IPS DF 6.9 (cell line): ENCODE measurements around the gene ZRANB1.

Experiments
- DNase-seq: peaks from one replicate; pipeline ENCODE4 v3.0.0-alpha.2; 2013; ENCODE audit warnings: low read depth, low spot score
- H3K27ac ChIP-seq: one replicate; pipeline ENCODE4 v1.5.1; 2013; ENCODE audit warnings: low read length, control low read depth
- H3K27me3 ChIP-seq: 2 replicates; pipeline ENCODE4 v1.6.1; 2013; ENCODE audit warnings: mild to moderate bottlenecking, low read length; ENCODE audit not compliant: control insufficient read depth, insufficient read depth
- H3K36me3 ChIP-seq: 2 replicates; pipeline ENCODE4 v1.6.1; 2013; ENCODE audit warnings: low read length; ENCODE audit not compliant: control insufficient read depth, insufficient read depth
- H3K4me1 ChIP-seq: 2 replicates; pipeline ENCODE4 v1.6.1; 2013; ENCODE audit warnings: low read length; ENCODE audit not compliant: control insufficient read depth, insufficient read depth
- H3K4me3 ChIP-seq: 2 replicates; pipeline ENCODE4 v1.5.1; 2013; ENCODE audit warnings: mild to moderate bottlenecking, low read length
- H3K9me3 ChIP-seq: 2 replicates; pipeline ENCODE4 v1.6.1; 2013; ENCODE audit warnings: low read length, inconsistent platforms; ENCODE audit not compliant: control insufficient read depth, insufficient read depth
- WGBS: extraction: QIAGEN DNeasy Blood & Tissue Kit; methylation state at CpG from one replicate; pipeline ENCODE4 v1.1.7; 2013; ENCODE audit warnings: mixed read lengths, missing lambda C conversion rate; ENCODE audit not compliant: insufficient read length, insufficient coverage; 5-methylcytosine and 5-hydroxymethylcytosine counted together

Gene ZRANB1

DNA sequence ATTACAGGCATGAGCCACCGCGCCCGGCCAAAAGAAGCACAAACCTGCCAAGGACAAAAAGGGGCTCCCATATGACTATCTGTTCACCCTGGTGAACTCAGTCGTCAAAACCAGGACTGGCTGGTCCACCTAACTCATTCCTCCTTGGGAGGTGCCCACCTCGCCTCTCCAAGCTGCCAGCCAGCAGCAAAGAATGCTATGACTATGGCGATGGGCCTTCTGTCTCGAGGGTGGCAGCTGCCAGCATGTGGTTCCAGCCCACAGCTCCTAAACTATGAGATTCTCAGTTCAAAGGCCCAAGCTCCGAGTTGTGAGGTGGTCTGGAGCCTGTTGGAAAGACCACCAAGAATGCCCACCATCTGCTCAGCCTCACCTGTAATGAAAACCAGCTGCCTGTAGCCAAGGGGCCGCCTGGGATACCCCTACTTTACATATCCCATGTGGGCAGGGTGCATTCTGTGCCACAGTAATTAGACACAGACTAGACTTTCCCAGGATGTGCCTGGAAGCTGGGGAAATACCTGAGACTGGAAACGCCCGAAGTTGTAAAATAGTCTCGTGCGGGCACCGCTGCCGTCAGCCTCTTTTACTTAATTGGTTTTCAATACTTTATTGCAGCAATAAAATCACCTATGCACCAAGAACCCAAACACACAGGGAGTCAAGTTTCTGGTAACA lies 71.1 kb downstream of the ZRANB1 start:
- WGBS = no CpG with 5 or more reads among the region's 15 CpGs
- Histone ChIP-seq H3K27me3 (no peaks in the 10 kb centered on the region), H3K4me3 (no peak overlapping the region), H3K9me3 (no peaks in the 10 kb centered on the region), H3K27ac (no peak overlapping the region), H3K4me1 (peaks cover 3% of the 10 kb centered on the region; the same call in 1 of the 2 replicates), H3K36me3 (0 out of 2 replicates have a peak, but pooled peaks cover 6% of the 10 kb centered on the region)
- no peak for DNase-seq

DNA sequence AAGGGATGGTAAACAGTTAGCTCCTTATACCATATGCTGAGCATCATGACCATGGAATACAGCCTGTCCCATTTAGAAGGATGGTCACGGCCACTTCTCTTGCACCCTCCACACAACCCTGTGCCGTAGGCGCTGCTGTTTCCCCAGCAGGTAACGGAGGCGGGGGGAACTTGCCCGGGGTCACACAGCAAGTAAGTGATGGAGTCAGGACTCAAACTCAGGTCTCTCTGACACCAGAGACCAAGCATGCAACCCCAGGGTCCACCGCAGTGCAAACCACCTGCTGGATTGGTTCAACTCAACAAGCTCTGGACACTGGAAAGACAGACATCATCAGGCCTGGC lies 71.6 kb downstream of the ZRANB1 start:
- no peak for DNase-seq
- no peak overlapping the region for H3K27ac ChIP-seq
- no peaks in the 10 kb centered on the region for H3K27me3 ChIP-seq
- H3K36me3 ChIP-seq = 0 out of 2 replicates have a peak, but pooled peaks cover 6% of the 10 kb centered on the region
- H3K4me1 ChIP-seq = peaks cover 3% of the 10 kb centered on the region; the same call in 1 of the 2 replicates
- no peaks in the 10 kb centered on the region for H3K9me3 ChIP-seq
- no peak overlapping the region for H3K4me3 ChIP-seq
- no CpG with 5 or more reads among the region's 7 CpGs for WGBS

DNA sequence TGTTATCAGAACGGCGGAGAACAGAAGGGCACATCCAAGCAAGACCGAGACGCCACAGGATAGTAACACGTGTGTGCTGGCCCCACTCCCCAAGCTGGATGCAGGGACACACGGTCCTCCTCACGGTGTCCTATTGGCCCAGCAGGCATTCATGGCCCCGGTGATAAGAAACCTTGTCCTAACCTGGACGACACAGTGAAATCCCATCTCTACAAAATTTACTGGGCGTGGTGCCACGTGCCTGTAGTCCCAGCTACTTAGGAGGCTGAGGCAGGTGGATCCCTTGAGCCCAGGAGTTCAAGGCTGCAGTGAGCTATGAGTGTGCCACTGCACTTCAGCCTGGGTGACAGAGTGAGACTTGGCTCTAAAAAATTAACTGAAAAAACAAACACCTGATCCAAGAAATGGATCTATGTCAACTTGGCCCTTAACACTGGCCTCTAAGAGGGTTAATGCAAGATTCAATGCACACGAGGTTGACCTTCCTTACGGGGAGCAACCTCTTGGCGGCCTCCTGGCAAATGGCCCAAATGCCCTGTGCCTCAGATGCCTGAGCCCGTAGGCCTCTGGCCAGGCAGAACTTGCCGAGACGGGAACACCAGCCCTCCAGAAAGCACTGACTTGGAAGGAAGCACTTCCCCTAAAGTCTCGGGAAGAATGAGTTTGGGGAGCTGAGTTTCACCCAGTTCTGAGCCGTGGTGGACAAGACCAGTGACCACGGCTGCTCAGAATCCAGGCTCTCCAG lies 72.3 kb downstream of the ZRANB1 start:
- H3K27me3 ChIP-seq = no peaks in the 10 kb centered on the region
- H3K4me3 ChIP-seq = no peak overlapping the region
- H3K9me3 ChIP-seq = no peaks in the 10 kb centered on the region
- no peak for DNase-seq
- H3K36me3 ChIP-seq = 0 out of 2 replicates have a peak, but pooled peaks cover 6% of the 10 kb centered on the region
- no peak overlapping the region for H3K27ac ChIP-seq
- peaks cover 3% of the 10 kb centered on the region; the same call in 1 of the 2 replicates for H3K4me1 ChIP-seq
- no CpG with 5 or more reads among the region's 20 CpGs for WGBS

DNA sequence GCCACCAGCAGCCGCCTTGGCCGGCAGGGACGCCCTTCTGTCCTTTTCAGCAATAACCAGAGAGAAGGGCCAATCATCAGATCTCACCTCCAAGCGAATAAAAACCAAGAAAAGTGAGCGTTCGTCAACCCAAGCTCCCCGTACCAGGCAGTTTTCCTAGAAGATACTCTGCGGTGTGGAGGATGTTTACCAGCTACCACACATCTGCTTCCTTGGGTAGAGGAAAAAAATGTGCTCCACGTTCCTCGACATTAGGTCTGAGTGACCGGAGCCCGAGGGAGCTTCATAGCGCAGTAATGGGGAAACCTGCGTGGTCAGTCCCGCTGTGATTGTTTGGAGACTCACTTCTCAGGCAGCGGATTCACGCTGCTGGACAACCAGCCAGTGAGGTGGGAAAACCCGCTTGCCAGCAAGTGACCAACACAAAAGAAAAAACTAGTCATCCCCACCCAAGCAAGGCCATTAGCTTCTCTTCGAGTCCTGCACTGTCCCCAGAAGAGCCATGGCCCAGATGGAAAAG lies 73.0 kb downstream of the ZRANB1 start:
- Histone ChIP-seq H3K36me3 (0 out of 2 replicates have a peak, but pooled peaks cover 6% of the 10 kb centered on the region), H3K27me3 (no peaks in the 10 kb centered on the region), H3K27ac (no peak overlapping the region), H3K9me3 (no peaks in the 10 kb centered on the region), H3K4me3 (no peak overlapping the region), H3K4me1 (peaks cover 3% of the 10 kb centered on the region; the same call in 1 of the 2 replicates)
- WGBS = no CpG with 5 or more reads among the region's 19 CpGs
- no peak for DNase-seq

DNA sequence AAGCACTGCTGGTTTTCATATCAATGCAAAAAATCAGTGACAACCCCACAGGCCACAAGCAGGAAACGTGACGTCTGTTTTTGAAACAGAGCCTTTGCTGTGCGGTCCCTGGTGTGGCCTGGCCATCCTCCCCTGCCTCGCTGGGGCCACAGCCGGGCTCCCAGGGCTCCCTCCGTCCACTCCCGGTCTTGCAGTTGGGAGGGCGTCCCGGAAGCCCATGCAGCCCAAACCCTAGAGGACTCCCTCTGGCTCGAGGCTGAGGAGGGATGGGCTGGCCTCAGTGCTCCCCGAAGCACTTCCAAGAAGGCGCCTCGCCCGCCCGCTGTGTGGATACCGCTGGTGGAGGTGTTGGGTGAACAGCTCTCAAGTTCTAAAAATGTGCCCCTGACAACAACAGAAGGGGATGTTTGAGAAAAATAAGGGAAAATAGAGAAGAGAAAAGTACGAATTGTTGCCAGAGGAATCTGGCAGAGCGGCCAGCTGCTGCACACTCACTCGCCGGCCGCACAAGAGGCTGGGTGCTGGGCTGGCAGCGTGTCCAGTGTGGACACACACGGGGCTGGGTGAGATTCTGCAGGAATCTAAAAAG lies 73.5 kb downstream of the ZRANB1 start:
- H3K4me3 ChIP-seq = no peak overlapping the region
- no peak overlapping the region for H3K27ac ChIP-seq
- H3K27me3 ChIP-seq = no peaks in the 10 kb centered on the region
- 0 out of 2 replicates have a peak, but pooled peaks cover 6% of the 10 kb centered on the region for H3K36me3 ChIP-seq
- H3K4me1 ChIP-seq = peaks cover 1% of the 10 kb centered on the region; the same call in 1 of the 2 replicates
- no peaks in the 10 kb centered on the region for H3K9me3 ChIP-seq
- no CpG with 5 or more reads among the region's 23 CpGs for WGBS
- DNase-seq = no peak

DNA sequence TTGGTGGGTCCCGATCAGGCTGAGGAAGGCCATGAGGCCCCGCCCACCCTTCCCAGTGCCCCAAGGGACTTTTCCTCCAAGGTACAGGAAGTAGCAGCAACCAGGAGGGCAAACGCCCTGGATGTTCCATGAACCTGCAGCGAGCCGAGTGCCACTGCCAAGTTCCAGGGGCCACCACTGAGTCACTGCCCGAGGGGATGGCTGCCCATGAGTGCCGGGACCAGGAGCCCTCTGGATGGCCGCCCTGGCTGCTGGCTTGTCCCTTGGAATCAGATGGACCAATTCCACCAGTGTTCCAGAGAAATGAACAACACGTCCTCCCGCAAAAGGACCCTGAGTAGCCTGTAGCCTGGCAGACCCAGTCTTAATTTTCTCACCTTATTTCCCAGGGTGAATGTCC lies 74.2 kb downstream of the ZRANB1 start:
- DNase-seq = no peak
- Histone ChIP-seq H3K4me3 (no peak overlapping the region), H3K36me3 (peaks cover 8% of the 10 kb centered on the region; the same call in 1 of the 2 replicates), H3K9me3 (no peaks in the 10 kb centered on the region), H3K27ac (no peak overlapping the region), H3K27me3 (no peaks in the 10 kb centered on the region), H3K4me1 (no peaks in the 10 kb centered on the region; the same call in 1 of the 2 replicates)
- no CpG with 5 or more reads among the region's 10 CpGs for WGBS

DNA sequence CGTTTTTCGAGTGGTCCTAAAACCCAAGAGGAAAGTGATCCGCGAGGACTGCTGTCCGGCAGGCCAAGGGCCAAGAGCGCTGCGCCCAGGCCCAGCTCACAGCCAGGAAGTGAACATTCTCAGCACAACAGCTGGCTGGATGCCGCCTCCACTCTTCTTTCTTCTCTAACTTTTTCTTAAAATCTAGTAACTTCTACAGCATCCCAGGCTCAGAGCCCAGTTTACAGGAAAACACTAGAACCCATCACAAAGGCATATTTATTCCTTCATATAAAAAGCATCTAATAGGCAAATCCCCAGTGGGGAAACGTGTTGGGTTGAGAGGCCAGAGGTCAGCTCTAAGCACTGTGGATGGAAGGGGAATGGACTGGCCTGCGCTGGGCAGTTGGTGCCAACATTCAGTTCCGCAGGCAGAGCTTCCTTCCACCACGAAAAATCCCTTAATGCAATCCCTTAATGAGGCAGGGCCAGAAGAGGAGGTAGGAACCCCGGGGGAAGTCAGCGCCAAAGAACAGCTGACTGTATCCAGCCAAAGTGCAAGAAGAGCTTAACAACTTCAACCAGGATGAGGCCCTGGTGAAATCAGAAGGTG lies 74.8 kb downstream of the ZRANB1 start:
- Histone ChIP-seq H3K27me3 (no peaks in the 10 kb centered on the region), H3K4me1 (no peaks in the 10 kb centered on the region; the same call in 1 of the 2 replicates), H3K9me3 (no peaks in the 10 kb centered on the region), H3K4me3 (no peak overlapping the region), H3K27ac (no peak overlapping the region), H3K36me3 (peaks cover 8% of the 10 kb centered on the region; the same call in 1 of the 2 replicates)
- no CpG with 5 or more reads among the region's 14 CpGs for WGBS
- DNase-seq = no peak

DNA sequence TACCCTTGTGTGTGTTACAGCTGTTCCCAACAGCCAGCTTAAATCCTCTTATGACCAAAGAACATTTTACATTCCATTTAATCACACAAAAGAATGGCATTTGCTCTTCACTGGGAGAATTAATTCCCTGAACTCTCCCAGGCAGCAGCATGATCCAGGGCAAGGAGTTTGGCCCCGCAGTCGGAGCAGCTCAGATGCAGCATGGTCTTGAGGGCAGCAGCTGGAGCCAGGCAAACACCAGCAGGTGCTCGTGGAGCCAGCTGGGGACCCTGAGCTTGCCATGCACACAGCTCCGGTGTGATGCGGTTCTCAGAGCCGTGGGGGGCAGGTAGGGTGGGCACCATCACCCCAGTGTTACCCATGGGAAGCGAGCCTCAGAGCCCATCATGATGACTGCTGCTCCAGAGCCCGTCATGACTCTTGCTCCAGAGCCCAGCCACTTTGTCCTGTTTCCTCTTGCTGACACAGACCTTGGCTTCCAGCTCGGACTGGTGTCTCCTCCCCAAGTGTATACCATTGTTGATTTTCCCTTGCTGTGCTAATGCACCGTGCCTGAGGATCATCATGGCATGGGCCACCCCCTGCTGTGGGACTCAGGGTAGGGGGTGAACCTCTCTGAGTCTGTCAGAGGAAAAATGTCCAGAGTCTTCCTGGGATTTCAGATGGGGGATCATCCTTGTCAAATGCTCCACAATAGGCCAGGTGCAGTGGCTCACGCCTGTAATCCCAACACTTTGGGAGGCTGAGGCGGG lies 75.8 kb downstream of the ZRANB1 start:
- H3K4me3 ChIP-seq = no peak overlapping the region
- H3K27ac ChIP-seq = no peak overlapping the region
- no peaks in the 10 kb centered on the region for H3K4me1 ChIP-seq
- H3K9me3 ChIP-seq = no peaks in the 10 kb centered on the region
- peaks cover 2% of the 10 kb centered on the region; the same call in 1 of the 2 replicates for H3K36me3 ChIP-seq
- H3K27me3 ChIP-seq = no peaks in the 10 kb centered on the region
- no CpG with 5 or more reads among the region's 12 CpGs for WGBS
- no peak for DNase-seq

DNA sequence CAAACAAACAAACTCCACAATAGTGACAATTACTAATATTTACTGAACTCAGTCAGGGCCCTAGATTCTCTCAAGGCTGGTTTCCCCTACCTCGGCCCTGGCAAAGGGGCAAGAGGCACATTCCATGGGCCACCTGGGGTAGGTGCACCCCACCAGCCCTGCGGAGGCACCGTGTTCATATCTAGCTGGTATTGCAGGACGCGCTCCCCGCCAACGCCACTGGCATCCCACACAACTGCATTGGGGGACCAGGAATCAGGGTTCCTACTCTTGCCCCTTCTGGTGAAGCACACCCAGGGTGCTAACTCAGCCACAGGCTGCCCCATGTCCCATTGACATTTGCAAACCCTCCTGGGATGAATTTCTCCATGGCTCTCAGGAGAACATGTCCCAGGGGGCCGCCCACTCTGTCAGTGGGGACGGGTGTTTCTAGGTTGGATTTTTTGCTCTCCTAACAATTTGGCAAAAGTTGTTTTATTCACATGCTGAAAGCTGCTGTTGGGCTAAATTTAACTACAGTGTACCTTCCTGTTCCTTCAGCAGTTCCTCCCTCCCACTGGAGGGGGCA lies 76.7 kb downstream of the ZRANB1 start:
- no peaks in the 10 kb centered on the region for H3K27me3 ChIP-seq
- no peak for DNase-seq
- H3K4me1 ChIP-seq = no peaks in the 10 kb centered on the region
- WGBS = no CpG with 5 or more reads among the region's 9 CpGs
- peaks cover 5% of the 10 kb centered on the region; the same call in 1 of the 2 replicates for H3K36me3 ChIP-seq
- no peak overlapping the region for H3K4me3 ChIP-seq
- H3K9me3 ChIP-seq = no peaks in the 10 kb centered on the region
- no peak overlapping the region for H3K27ac ChIP-seq
